ENCODE results near the gene SNPH. TPM values are rescaled to one million over a fixed set of nuclear protein-coding genes. Genes with fewer than 3 reads are reported as not detected.

The SNPH gene
- total RNA-seq, 2 experiments from 2014 or later = 12.8 to 13.0 TPM

DNA sequence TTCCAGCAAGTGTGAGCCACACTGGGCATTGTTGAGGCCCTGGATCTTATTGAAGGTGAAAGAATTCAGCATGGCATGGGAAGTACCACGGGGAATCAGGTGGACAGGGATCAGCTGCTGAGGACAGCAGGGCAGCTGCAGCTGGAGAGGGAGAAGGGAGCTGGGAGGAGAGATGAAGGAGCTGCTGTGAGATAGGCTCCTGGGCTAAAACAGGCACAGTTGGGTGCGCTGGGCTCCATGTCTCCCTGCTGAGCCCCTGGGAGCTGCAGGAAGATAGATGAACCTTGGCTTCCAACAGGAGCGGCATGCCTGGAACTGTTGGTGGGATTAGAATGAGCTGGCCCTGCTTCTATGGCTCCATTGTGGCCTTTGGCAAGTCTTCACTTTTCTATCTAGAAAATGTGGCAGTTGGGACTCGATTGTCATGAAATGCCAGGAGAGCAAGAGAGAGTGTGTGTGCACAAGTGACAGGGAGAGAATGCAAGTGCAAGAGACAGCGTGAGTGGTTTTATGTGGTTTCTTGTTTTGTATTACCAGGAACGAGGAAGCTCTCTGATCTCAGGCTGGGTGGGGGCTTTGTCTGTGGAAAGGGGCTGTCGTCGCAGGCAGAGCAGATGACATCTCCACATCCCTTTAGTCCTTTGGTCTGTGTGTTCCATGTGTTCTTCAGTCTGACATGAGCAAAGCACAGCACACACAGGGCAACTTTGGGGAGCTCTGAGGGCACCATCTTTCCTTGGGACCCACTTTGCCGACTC is 20.4 kb downstream of the SNPH start:
- ChIA-PET CTCF (interaction anchor here (0.8 kb wide), 1 partner anchor 15 kb away, joined by 4 read pairs; no protein-coding TSS in a partner anchor), POLR2A (interaction anchor here (0.6 to 1.8 kb wide), 9 partner anchors 14 to 134 kb away, joined by 3 to 13 read pairs (median 4); partner anchors contain the start of genes RAD21L1 and SNPH)
- Mint-ChIP-seq H3K9me3 (no peaks in the 10 kb centered on the region), H3K4me1 (ENCODE audit: low read depth) (peaks cover 79% of the 10 kb centered on the region), H3K4me3 (peak overlapping the region; percentile 54), H3K27ac (peak overlapping the region; percentile 82), H3K27me3 (no peaks in the 10 kb centered on the region), H3K36me3 (ENCODE audit: low read depth) (peaks cover 6% of the 10 kb centered on the region)
- TF ChIP-seq, protein P1, sequence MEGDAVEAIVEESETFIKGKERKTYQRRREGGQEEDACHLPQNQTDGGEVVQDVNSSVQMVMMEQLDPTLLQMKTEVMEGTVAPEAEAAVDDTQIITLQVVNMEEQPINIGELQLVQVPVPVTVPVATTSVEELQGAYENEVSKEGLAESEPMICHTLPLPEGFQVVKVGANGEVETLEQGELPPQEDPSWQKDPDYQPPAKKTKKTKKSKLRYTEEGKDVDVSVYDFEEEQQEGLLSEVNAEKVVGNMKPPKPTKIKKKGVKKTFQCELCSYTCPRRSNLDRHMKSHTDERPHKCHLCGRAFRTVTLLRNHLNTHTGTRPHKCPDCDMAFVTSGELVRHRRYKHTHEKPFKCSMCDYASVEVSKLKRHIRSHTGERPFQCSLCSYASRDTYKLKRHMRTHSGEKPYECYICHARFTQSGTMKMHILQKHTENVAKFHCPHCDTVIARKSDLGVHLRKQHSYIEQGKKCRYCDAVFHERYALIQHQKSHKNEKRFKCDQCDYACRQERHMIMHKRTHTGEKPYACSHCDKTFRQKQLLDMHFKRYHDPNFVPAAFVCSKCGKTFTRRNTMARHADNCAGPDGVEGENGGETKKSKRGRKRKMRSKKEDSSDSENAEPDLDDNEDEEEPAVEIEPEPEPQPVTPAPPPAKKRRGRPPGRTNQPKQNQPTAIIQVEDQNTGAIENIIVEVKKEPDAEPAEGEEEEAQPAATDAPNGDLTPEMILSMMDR (IDR thresholded peaks at IDR 0.05) = no peak
- Histone ChIP-seq H3K4me3 (ENCODE audit: low read length) (peak overlapping the region; percentile 10), H3K4me1 (ENCODE audit: insufficient read depth, low read length) (peaks cover 28% of the 10 kb centered on the region), H3K9me3 (ENCODE audit: control insufficient read depth in 1 of 2, insufficient read depth in 1 of 2, low read length in 2 of 2) (no peaks in the 10 kb centered on the region), H3K27ac (ENCODE audit: low read depth in 1 of 2, low read length in 2 of 2) (peak overlapping the region; percentile 31 to 48), H3K36me3 (ENCODE audit: insufficient read depth, low read length) (no peaks in the 10 kb centered on the region), H3K27me3 (ENCODE audit: control insufficient read depth in 1 of 2, insufficient read depth in 2 of 2, low read length in 2 of 2) (no peaks in the 10 kb centered on the region)
- peak; percentile 91 for ATAC-seq (ENCODE audit: poor library complexity)
- intact Hi-C loops (cut with DNase I, micrococcal nuclease) = loop anchor here in 1 of 2 experiments (2.0 kb wide), 1 partner anchor 20 kb away; the partner anchor contains the start of gene SNPH
- DNase-seq = peak in 13 of 14 experiments; percentile 15 to 75 (median 54)

DNA sequence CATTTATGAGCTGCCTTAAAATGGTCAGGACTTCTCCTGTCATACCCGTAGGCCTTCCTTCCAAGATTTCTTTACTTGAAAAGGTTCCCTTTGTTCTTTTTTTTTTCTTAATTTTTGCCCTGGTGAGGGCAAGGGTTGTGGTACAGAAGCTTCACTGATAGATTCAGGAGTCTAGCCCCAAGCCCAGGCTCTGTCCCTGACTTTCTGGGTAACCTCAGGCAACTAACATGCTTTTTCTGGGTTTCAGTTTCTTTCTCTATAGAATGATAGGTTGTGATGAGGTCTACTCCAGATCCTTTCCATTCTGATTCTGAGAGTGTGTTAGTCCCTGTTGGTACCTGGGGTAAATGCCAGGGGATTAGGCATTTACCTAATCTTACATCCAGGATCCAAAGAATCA is 21.2 kb downstream of the SNPH start:
- ChIA-PET POLR2A (interaction anchor here (0.6 to 1.8 kb wide), 9 partner anchors 10 to 133 kb away, joined by 3 to 13 read pairs (median 3); partner anchors contain the start of genes RAD21L1 and SNPH), CTCF (no interaction called here)
- DNase-seq (peak in 2 of 14 experiments; percentile 21 to 28), ATAC-seq (ENCODE audit: poor library complexity) (peak; percentile 17)
- Mint-ChIP-seq H3K36me3 (ENCODE audit: low read depth) (peaks cover 4% of the 10 kb centered on the region), H3K9me3 (no peaks in the 10 kb centered on the region), H3K27ac (peak overlapping the region; percentile 82), H3K27me3 (no peaks in the 10 kb centered on the region), H3K4me3 (peak overlapping the region; percentile 54), H3K4me1 (ENCODE audit: low read depth) (peaks cover 83% of the 10 kb centered on the region)
- intact Hi-C loops (cut with DNase I, micrococcal nuclease) = loop anchor here in 1 of 2 experiments (2.0 kb wide), 1 partner anchor 21 kb away; the partner anchor contains the start of gene SNPH
- H3K4me1 ChIP-seq (ENCODE audit: insufficient read depth, low read length) = peaks cover 22% of the 10 kb centered on the region
- no peaks in the 10 kb centered on the region for H3K9me3 ChIP-seq (ENCODE audit: control insufficient read depth in 1 of 2, insufficient read depth in 1 of 2, low read length in 2 of 2)
- no peaks in the 10 kb centered on the region for H3K36me3 ChIP-seq (ENCODE audit: insufficient read depth, low read length)
- TF ChIP-seq, protein P1 (IDR thresholded peaks at IDR 0.05) = no peak
- no peaks in the 10 kb centered on the region for H3K27me3 ChIP-seq (ENCODE audit: control insufficient read depth in 1 of 2, insufficient read depth in 2 of 2, low read length in 2 of 2)
- peak overlapping the region; percentile 31 to 48 for H3K27ac ChIP-seq (ENCODE audit: low read depth in 1 of 2, low read length in 2 of 2)
- H3K4me3 ChIP-seq (ENCODE audit: low read length) = no peak overlapping the region

DNA sequence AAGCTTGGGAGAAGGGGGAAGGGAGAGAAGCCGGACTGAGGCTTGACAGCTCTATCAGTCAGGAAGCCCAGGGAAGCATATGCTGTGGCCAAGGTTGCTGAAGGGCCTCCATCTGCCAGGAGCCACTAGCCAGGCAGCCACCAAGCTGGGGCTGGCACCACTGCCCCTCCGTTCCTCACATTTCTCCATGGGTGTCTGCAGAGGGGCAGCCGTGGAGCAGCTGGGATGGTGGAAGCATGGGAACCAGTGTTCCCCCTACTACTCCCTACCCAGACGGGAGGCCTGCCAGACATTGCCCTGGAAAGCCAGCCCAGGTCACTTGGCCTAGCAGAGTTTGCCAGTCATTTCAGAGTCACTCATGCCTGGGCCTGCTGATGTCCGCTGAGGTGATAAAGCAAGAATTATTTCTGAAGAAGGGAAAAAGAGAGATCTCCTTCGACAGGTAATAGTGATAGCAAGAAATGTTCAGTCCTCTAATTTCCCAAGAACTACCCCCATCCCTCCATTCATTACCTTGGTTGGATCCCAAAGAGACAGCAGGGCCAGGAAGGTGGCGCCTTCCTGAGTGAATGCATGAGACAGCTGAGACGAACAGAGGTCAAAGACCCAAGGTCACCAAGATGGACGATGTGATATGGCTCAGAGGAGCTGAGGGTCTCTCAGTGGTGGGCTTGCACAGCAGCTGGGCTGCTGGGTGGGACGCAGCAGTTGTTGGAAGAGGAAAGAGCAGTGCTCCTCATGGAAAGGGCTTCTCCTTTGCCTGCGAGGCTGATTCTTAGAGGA is 21.9 kb downstream of the SNPH start:
- Histone ChIP-seq H3K27me3 (ENCODE audit: control insufficient read depth in 1 of 2, insufficient read depth in 2 of 2, low read length in 2 of 2) (no peaks in the 10 kb centered on the region), H3K36me3 (ENCODE audit: insufficient read depth, low read length) (no peaks in the 10 kb centered on the region), H3K9me3 (ENCODE audit: control insufficient read depth in 1 of 2, insufficient read depth in 1 of 2, low read length in 2 of 2) (no peaks in the 10 kb centered on the region), H3K4me3 (ENCODE audit: low read length) (no peak overlapping the region), H3K27ac (ENCODE audit: low read depth in 1 of 2, low read length in 2 of 2) (no peak overlapping the region), H3K4me1 (ENCODE audit: insufficient read depth, low read length) (peaks cover 22% of the 10 kb centered on the region)
- no peaks in the 10 kb centered on the region for H3K9me3 Mint-ChIP-seq
- ChIA-PET POLR2A (interaction anchor here (0.5 to 1.8 kb wide), 4 partner anchors 9 to 65 kb away, joined by 3 to 11 read pairs (median 3); no protein-coding TSS in a partner anchor), CTCF (no interaction called here)
- no peak for ATAC-seq (ENCODE audit: poor library complexity)
- intact Hi-C loops (cut with DNase I, micrococcal nuclease) = loop anchor here in 1 of 2 experiments (2.0 kb wide), 1 partner anchor 21 kb away; the partner anchor contains the start of gene SNPH
- DNase-seq = no peak
- no peak overlapping the region for H3K4me3 Mint-ChIP-seq
- TF ChIP-seq, protein P1 (IDR thresholded peaks at IDR 0.05) = no peak
- peak overlapping the region; percentile 82 for H3K27ac Mint-ChIP-seq
- H3K4me1 Mint-ChIP-seq (ENCODE audit: low read depth) = peaks cover 83% of the 10 kb centered on the region
- H3K27me3 Mint-ChIP-seq = no peaks in the 10 kb centered on the region
- H3K36me3 Mint-ChIP-seq (ENCODE audit: low read depth) = peaks cover 3% of the 10 kb centered on the region

All from CD4-positive, alpha-beta T cell (primary cell).